HPDE6-E6E7 (cell line): ENCODE measurements around the gene ABCA13.
A peak's percentile ranks its signal among the peaks of the same experiment; 100 is the strongest.

ENCODE experiments used
- DNase-seq: peaks from one replicate; pipeline ENCODE4 v3.0.0; 2011; ENCODE audit warnings: missing footprints; ENCODE audit errors: extremely low spot score

ABCA13 gene

DNA sequence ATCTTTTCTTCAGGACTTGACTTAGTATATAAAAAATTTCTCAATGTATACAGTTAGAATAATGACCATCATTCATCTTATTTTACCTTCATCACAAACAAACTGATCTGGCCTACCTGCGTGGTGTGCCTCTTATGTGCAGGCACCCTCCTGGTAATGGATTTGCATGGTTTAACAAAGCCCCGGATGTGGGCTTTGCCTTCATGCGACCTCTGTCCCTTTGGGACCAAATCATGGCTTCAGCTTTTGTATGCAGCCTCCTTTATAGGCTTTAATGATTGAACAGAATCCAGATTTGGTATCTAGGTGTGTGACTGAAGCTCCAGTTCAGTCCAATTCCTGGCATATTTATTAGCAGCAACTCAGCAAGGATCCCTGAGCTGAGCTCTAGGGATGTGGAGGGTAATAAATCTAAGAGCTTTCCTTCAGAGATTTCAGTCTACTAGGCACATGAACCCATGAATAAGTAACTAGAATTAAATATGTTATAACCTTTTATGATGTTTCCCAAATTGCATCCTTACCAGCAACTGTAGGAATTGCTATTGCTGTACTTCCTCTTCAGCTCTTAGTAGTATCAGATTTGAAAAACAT is 256.9 kb downstream of the ABCA13 start:
- DNase-seq: no peak

GRCh38 chr7:48429117-48429516 is 257.9 kb downstream of the ABCA13 start:
- DNase-seq: no peak

DNA sequence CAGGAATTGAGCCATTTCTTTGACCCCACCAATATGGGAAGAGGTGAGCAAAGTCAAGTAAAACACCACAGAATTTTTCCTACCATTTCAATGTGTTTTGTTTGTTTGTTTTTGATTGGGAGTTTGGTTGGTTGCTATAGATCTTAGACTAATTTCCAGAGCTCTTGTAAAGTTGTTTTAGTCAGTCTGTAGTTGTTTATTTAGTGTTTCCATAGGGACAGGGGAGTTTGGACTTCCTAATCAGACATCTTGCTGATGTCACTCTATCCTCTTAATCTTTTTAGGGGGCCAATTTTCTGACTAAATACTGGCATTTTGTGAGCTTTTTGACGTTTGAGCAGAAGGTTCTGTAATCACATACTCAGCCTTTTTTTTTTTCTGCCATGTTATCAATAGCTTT is 266.9 kb downstream of the ABCA13 start:
- DNase-seq: no peak

- DNase-seq: no peak
Measured at GRCh38 chr7:48441848-48442492, 270.7 kb downstream of the ABCA13 start.

GRCh38 chr7:48443051-48443450 is 271.8 kb downstream of the ABCA13 start:
- no peak for DNase-seq

- no peak for DNase-seq
Measured at GRCh38 chr7:48446721-48447120, 275.5 kb downstream of the ABCA13 start.

GRCh38 chr7:48452218-48452617 is 281.0 kb downstream of the ABCA13 start:
- DNase-seq: no peak

- DNase-seq: no peak
Measured at GRCh38 chr7:48454750-48455192, 283.5 kb downstream of the ABCA13 start.

DNA sequence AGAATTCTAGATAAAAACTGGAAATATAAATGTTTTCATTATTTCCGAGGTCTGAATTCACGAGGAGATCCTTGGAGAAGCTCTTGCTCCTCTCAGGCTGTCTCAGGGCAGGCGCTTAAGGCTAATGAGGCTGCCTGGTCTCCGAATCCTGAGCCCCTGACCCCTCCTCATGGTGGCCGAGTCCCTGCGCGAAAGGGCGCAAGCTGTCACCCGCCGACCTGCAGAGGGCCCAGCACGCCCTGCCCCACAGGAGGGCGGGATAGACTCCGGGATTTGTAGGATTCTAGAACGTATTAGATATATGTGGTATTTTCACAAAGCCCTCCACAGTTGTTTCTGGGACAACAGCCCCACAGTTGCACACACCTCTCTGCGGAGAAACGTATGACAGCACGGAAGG is 284.1 kb downstream of the ABCA13 start:
- DNase-seq: no peak

- peak; percentile 31 for DNase-seq
Measured at GRCh38 chr7:48458701-48459524, 287.7 kb downstream of the ABCA13 start.

GRCh38 chr7:48466713-48467112 is 295.5 kb downstream of the ABCA13 start:
- no peak for DNase-seq

DNA sequence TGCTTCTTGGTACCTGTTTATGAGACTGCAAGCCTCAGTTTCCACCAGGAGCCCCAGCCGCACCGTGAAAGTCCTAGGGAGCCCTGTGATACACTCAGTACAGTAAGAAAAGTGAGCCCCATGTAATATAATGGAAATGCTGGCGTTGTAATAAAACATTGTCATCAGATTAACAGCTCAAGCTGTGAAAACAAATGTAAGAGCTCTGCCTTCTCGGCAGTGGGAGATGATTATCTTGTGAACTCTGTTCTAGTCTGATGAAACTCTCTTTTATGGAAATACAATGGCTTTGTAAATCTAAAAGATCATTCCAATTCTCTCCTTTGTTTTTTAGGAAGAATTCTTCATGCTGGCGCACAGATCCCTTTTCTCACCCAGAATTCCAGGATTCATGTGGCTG is 299.9 kb downstream of the ABCA13 start:
- no peak for DNase-seq

- DNase-seq: no peak
Measured at GRCh38 chr7:48472640-48473039, 301.4 kb downstream of the ABCA13 start.

DNA sequence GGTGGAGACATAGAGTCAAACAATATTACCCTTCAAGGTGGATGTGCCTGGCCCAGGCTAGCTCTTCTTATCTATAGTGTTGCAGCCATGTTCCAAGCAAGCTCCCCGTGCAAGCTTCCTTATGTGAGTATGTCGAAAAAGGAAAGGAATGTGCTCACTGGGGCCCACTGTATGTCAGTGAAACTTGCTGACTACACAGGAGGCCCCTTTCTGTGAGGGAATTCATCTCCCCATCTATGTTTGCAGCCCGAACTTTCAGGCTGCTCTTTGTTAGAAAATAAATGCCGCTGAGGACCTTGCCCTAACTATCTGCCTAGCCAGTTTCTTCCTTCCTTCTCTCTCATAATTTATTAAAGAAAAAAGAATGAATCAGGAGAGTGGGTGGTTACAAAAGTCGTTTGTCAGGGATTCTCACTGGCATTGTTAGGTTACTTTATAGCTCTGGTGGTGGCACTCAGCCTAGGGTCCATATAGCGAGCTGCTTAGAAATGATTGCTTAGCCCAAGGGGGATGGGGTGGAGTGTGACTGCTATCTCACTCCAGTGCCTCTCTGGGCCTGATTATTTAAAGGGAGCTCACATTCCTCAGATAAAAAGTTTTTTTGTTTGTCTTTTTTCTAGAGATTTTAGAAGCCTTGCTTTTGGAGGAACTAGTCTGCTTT is 302.1 kb downstream of the ABCA13 start:
- no peak for DNase-seq

- DNase-seq: no peak
Measured at GRCh38 chr7:48481235-48481634, 310.0 kb downstream of the ABCA13 start.

DNA sequence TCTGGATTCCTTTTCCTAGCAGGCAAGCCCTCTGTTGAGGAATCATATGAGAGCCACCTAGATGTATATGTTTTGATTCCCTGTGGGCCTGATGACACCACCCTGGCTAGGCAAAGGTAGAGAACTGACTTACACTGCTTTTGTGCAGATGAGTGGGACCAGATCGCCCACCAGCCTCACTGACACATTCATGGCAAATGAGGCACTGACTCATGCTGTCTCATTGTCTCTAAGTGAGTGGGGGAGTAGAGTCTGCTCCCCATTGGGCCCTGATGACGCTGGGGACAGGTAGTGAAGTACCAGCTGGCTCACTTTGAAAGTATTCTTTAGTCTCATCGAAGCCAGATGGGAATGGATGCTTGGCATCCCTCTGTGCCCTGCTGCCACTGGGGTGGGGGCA is 326.3 kb downstream of the ABCA13 start:
- no peak for DNase-seq

DNA sequence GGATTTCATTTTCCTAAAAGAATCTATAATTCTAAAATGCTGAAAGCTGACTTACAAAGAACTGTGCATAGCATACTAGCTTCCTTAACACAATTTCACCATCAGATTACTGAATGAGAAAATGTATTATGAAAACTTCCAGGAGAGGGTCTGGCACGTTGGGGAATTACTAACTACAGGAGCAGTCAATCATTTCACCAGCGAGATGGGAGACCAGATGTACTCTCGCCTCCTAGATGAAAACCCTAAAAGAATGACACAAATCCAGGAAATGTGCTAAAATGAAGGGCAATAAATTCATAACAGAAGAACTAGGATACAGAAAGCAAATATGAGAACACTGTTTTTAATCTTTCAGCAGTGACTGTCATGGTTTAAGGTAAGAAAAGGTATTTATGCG is 330.8 kb downstream of the ABCA13 start:
- DNase-seq: no peak

DNA sequence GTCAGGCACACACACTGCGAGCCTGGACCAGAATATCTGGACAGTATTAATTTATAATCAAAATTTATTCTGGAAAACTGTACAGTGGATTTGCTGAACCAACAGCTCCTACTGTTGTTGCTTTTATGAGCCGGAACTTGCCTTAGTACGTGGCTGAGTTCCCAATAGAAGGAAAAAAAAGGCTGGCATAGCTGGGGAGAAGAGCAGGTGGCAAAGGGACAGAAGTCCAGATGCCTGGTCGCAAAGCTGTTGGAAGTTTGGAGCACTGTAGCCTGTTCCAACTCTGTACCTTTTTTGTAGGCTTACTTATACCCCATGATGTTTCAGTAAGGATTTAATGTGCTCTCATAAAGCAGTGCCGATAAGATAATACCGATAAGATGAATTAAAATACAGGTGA is 333.8 kb downstream of the ABCA13 start:
- DNase-seq: no peak

- DNase-seq: no peak
Measured at GRCh38 chr7:48505466-48505865, 334.2 kb downstream of the ABCA13 start.

- no peak for DNase-seq
Measured at GRCh38 chr7:48506569-48506968, 335.3 kb downstream of the ABCA13 start.

DNA sequence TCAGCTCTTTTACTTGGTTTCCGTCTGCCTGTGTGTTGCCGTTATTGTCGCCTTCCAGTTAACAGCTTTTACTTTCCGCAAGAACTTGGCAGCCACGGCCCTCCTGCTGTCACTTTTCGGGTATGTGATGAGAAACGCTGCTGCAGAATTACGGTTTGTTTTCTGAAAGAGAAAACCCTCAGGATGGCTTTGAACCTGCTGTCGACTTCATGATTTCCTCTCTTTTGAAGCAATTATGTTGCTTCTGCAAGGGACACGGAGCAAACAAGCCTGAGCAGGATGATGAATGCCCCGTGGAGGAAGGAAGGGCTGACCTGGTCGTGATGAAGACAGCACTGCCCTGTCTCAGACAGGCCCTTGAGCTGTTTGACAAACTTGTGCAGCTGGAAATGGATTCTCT is 339.8 kb downstream of the ABCA13 start:
- no peak for DNase-seq

DNA sequence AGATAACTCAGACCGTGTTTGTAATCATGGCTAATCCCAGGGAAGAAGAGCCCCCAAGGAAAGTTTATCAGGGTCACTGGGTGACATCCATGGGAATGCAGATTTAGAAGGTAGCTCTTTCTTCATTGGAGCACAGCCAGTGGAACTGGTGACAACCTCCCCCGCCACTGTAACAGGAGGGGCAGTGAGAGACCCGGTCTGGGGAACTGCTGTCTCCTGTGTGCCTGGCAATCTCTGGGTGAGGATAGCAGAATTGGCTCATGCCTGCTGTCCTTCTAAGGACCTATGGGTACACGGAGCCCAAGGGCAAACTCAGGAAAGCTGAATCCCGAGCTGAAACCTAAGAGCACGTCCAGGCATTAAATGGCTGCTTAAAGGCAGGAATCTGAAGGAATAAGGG is 341.6 kb downstream of the ABCA13 start:
- no peak for DNase-seq
